Measurements from ENCODE around the gene COX19.

COX19 gene

GRCh38 chr7:947391-948210 is 27.7 kb downstream of the COX19 start:
- Histone ChIP-seq H3K4me2 (ENCODE audit: insufficient read depth, low read length) (no peak overlapping the region), H2AFZ (ENCODE audit: low read depth, low read length) (no peak overlapping the region), H3K9me3 (ENCODE audit: insufficient read depth, low read length, severe bottlenecking) (no peaks in the 10 kb centered on the region), H3K36me3 (ENCODE audit: insufficient read depth, low read length) (no peaks in the 10 kb centered on the region), H3K4me3 (ENCODE audit: low read depth in 1 of 2, low read length in 2 of 2) (no peak overlapping the region), H3K27ac (ENCODE audit: low read length) (no peak overlapping the region), H3K79me2 (ENCODE audit: insufficient read depth, low read length) (no peaks in the 10 kb centered on the region), H4K20me1 (ENCODE audit: insufficient read depth, low read length) (no peaks in the 10 kb centered on the region; the same call in 1 of the 2 replicates), H3K9ac (ENCODE audit: low read depth, low read length) (no peak overlapping the region), H3K27me3 (ENCODE audit: insufficient read depth, low read length, poor library complexity) (no peaks in the 10 kb centered on the region), H3K4me1 (ENCODE audit: insufficient read depth, low read length) (no peaks in the 10 kb centered on the region)
- DNase-seq (no peak), ATAC-seq (ENCODE audit: insufficient read depth, low read depth) (no peak)
- TF ChIP-seq EZH2 (IDR thresholded peaks at IDR 0.05; ENCODE audit: borderline replicate concordance, low read depth, low read length, severe bottlenecking): no peak

DNA sequence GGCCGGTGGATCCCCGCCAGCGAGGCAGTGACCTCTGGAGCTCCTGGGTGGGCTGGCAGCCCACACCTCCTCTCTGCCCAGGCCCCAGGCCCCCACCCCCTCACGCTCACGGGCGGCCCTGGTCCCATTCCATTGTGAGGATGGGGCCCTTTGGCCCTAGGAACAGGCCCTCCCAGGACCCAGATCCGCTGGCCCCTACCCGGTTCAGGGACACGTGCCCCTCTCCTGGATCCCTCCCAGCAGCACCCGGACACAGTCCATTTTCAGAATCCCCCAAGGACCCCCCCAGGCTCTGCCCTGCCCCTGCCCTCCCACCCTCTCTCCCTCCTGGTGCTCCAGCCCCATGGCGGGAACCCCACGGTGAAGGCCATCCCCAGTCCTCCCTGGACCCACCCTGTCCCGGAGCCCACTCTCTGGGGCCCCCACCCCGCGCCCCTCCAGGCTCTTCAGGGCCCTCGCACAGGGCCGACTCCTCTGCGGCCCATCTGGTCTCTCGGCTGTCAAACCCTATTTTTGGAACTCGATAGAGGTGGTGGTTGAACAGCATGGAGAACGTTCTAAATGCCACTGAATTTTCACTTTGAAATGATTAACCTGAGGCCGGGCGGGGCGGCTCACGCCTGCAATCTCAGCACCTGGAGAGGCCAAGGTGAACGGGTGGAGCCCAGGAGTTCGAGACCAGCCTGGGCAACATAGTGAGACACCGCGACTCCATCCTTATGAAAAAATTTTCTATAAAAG is 28.9 kb downstream of the COX19 start:
- Histone ChIP-seq H3K9ac (ENCODE audit: low read depth, low read length) (no peak overlapping the region), H3K27me3 (ENCODE audit: insufficient read depth, low read length, poor library complexity) (no peaks in the 10 kb centered on the region), H2AFZ (ENCODE audit: low read depth, low read length) (no peak overlapping the region), H3K9me3 (ENCODE audit: insufficient read depth, low read length, severe bottlenecking) (no peaks in the 10 kb centered on the region), H3K36me3 (ENCODE audit: insufficient read depth, low read length) (no peaks in the 10 kb centered on the region), H3K79me2 (ENCODE audit: insufficient read depth, low read length) (no peaks in the 10 kb centered on the region), H3K4me3 (ENCODE audit: low read depth in 1 of 2, low read length in 2 of 2) (no peak overlapping the region), H3K4me2 (ENCODE audit: insufficient read depth, low read length) (no peak overlapping the region), H4K20me1 (ENCODE audit: insufficient read depth, low read length) (no peaks in the 10 kb centered on the region), H3K27ac (ENCODE audit: low read length) (no peak overlapping the region), H3K4me1 (ENCODE audit: insufficient read depth, low read length) (no peaks in the 10 kb centered on the region)
- DNase-seq (no peak), ATAC-seq (ENCODE audit: insufficient read depth, low read depth) (no peak)
- TF ChIP-seq EZH2 (IDR thresholded peaks at IDR 0.05; ENCODE audit: borderline replicate concordance, low read depth, low read length, severe bottlenecking): no peak
- TF ChIP-seq CTCF (IDR thresholded peaks at IDR 0.05; ENCODE audit: borderline replicate concordance, extremely low read depth, low read length, poor library complexity, severe bottlenecking): no peak

DNA sequence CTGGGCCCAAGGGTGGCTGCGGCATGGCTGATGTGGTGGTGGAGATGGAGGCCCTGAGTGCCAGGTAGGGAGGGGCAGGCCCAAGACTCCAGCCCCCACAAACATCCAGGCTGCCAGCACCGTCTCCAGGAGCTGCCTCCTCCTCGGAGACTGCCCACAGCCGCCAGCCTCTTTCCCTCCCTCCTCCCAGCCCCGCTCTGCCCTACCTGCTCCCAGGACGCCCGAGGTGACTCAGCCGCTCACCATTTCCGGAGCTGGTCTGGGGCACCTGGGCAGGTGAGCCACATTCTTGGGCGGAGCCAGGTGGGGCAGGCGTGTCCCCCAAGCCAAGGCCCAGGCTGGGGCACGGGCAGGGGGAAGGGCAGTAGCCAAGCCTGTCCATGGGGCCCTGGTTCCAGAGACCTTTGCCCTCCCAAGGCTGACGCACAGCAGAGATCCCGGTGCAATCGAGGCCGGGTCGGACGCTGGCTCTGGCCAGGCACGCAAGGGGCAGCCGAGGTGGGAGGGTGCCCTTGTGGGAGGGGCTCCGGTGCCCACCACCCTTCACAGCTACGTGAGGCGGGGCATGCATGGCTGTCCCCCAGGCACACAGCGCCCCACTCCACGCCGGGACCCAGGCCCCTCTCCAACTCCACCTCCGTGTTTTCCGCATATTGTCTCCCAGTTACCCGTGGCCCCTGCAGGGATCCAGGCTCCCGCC is 29.6 kb downstream of the COX19 start:
- Histone ChIP-seq H4K20me1 (ENCODE audit: insufficient read depth, low read length) (no peaks in the 10 kb centered on the region), H3K27me3 (ENCODE audit: insufficient read depth, low read length, poor library complexity) (no peaks in the 10 kb centered on the region), H3K4me2 (ENCODE audit: insufficient read depth, low read length) (no peak overlapping the region), H3K4me3 (ENCODE audit: low read depth in 1 of 2, low read length in 2 of 2) (no peak overlapping the region), H3K36me3 (ENCODE audit: insufficient read depth, low read length) (no peaks in the 10 kb centered on the region), H3K4me1 (ENCODE audit: insufficient read depth, low read length) (no peaks in the 10 kb centered on the region), H3K9me3 (ENCODE audit: insufficient read depth, low read length, severe bottlenecking) (no peaks in the 10 kb centered on the region), H3K27ac (ENCODE audit: low read length) (no peak overlapping the region), H3K79me2 (ENCODE audit: insufficient read depth, low read length) (no peaks in the 10 kb centered on the region), H2AFZ (ENCODE audit: low read depth, low read length) (no peak overlapping the region), H3K9ac (ENCODE audit: low read depth, low read length) (no peak overlapping the region)
- no peak for ATAC-seq (ENCODE audit: insufficient read depth, low read depth)
- no peak for DNase-seq
- TF ChIP-seq CTCF (IDR thresholded peaks at IDR 0.05; ENCODE audit: borderline replicate concordance, extremely low read depth, low read length, poor library complexity, severe bottlenecking): no peak
- TF ChIP-seq EZH2 (IDR thresholded peaks at IDR 0.05; ENCODE audit: borderline replicate concordance, low read depth, low read length, severe bottlenecking): no peak
